DND-41 (cell line): Measurements from ENCODE around the gene TMEM117.

Source experiments
- ATAC-seq: fragments of 200-7000 bp; cut with Tn5 transposase; 3 replicates; pipeline ENCODE4 v1.9.1; 2021; ENCODE audit warnings: low read depth; ENCODE audit not compliant: insufficient read depth
- DNase-seq: peaks from one replicate; pipeline ENCODE4 v3.0.0-alpha.2; 2020
- H2AFZ ChIP-seq: 2 replicates; pipeline ENCODE4 v1.6.0; 2012; ENCODE audit warnings: low read depth, low read length
- H3K27ac ChIP-seq: 2 replicates; pipeline ENCODE4 v1.5.1; 2012; ENCODE audit warnings: low read length, inconsistent platforms
- H3K27me3 ChIP-seq: fragments of 200-600 bp; sonication (generic); 2 replicates; pipeline ENCODE4 v1.6.0; 2012; ENCODE audit warnings: low read length, mild to moderate bottlenecking, inconsistent platforms; ENCODE audit not compliant: insufficient read depth, poor library complexity
- H3K36me3 ChIP-seq: 2 replicates; pipeline ENCODE4 v1.5.1; 2012; ENCODE audit warnings: low read length, inconsistent platforms; ENCODE audit not compliant: insufficient read depth
- H3K4me1 ChIP-seq: 2 replicates; pipeline ENCODE4 v1.5.1; 2012; ENCODE audit warnings: mild to moderate bottlenecking, low read length; ENCODE audit not compliant: insufficient read depth
- H3K4me2 ChIP-seq: 2 replicates; pipeline ENCODE4 v1.6.0; 2012; ENCODE audit warnings: mild to moderate bottlenecking, moderate library complexity, low read length, inconsistent platforms; ENCODE audit not compliant: insufficient read depth
- H3K4me3 ChIP-seq, 2 experiments: fragments of 200-600 bp in 1 of 2; shearing (Covaris generic) in 1 of 2; 2 replicates each; pipeline ENCODE4 v1.5.1; 2012 to 2016; ENCODE audit warnings: inconsistent platforms in 2 of 2, low read length in 2 of 2, mild to moderate bottlenecking in 2 of 2, low read depth in 1 of 2, moderate library complexity in 1 of 2
- H3K79me2 ChIP-seq: 2 replicates; pipeline ENCODE4 v1.6.0; 2012; ENCODE audit warnings: low read length, inconsistent platforms; ENCODE audit not compliant: insufficient read depth
- H3K9ac ChIP-seq: 2 replicates; pipeline ENCODE4 v1.6.0; 2012; ENCODE audit warnings: low read depth, mild to moderate bottlenecking, inconsistent platforms, low read length, moderate library complexity
- H3K9me3 ChIP-seq: 2 replicates; pipeline ENCODE4 v1.5.1; 2012; ENCODE audit warnings: low read length, moderate library complexity, mild to moderate bottlenecking, inconsistent platforms; ENCODE audit not compliant: insufficient read depth, severe bottlenecking
- H4K20me1 ChIP-seq: 2 replicates; pipeline ENCODE4 v1.6.0; 2012; ENCODE audit warnings: low read length; ENCODE audit not compliant: insufficient read depth
- EZH2 ChIP-seq: IDR thresholded peaks from 3 replicates; pipeline ENCODE4 v1.6.1; 2012; ENCODE audit warnings: borderline replicate concordance, low read depth, mild to moderate bottlenecking, moderate library complexity, low read length, inconsistent platforms; ENCODE audit not compliant: severe bottlenecking
- TF ChIP-seq, protein P1 (sequence below): IDR thresholded peaks from 2 replicates; pipeline ENCODE4 v1.5.1; 2012; ENCODE audit warnings: borderline replicate concordance, low read length, moderate library complexity, mild to moderate bottlenecking; ENCODE audit not compliant: poor library complexity, severe bottlenecking; ENCODE audit errors: extremely low read depth

TMEM117 gene

DNA sequence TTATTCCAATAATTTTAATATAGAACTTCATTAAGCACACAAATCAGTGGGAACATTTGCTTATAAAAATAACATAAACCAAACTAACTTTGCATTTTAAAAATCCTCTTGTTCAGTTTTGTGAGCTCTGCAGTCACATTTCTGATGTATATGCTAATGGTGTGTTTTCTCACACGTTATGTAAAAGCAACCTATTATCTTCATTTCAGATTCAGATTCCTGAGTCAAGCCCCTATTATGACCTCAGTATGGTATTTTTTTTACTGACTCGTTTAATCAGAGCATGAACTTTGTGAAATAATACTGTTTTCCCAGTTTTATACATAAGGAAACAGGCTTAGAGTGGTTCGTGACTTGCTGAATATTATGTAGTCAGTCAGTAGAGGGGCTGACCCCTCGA is 394.0 kb downstream of the TMEM117 start:
- Histone ChIP-seq H4K20me1 (no peaks in the 10 kb centered on the region), H3K4me1 (no peaks in the 10 kb centered on the region), H3K4me2 (no peak overlapping the region), H3K4me3 (no peak overlapping the region), H3K27ac (no peak overlapping the region), H3K9me3 (no peaks in the 10 kb centered on the region), H3K79me2 (no peaks in the 10 kb centered on the region), H2AFZ (no peak overlapping the region), H3K9ac (no peak overlapping the region), H3K36me3 (no peaks in the 10 kb centered on the region), H3K27me3 (no peaks in the 10 kb centered on the region)
- ATAC-seq = no peak
- TF ChIP-seq, protein P1, sequence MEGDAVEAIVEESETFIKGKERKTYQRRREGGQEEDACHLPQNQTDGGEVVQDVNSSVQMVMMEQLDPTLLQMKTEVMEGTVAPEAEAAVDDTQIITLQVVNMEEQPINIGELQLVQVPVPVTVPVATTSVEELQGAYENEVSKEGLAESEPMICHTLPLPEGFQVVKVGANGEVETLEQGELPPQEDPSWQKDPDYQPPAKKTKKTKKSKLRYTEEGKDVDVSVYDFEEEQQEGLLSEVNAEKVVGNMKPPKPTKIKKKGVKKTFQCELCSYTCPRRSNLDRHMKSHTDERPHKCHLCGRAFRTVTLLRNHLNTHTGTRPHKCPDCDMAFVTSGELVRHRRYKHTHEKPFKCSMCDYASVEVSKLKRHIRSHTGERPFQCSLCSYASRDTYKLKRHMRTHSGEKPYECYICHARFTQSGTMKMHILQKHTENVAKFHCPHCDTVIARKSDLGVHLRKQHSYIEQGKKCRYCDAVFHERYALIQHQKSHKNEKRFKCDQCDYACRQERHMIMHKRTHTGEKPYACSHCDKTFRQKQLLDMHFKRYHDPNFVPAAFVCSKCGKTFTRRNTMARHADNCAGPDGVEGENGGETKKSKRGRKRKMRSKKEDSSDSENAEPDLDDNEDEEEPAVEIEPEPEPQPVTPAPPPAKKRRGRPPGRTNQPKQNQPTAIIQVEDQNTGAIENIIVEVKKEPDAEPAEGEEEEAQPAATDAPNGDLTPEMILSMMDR = no peak
- TF ChIP-seq EZH2 = no peak
- DNase-seq = no peak

DNA sequence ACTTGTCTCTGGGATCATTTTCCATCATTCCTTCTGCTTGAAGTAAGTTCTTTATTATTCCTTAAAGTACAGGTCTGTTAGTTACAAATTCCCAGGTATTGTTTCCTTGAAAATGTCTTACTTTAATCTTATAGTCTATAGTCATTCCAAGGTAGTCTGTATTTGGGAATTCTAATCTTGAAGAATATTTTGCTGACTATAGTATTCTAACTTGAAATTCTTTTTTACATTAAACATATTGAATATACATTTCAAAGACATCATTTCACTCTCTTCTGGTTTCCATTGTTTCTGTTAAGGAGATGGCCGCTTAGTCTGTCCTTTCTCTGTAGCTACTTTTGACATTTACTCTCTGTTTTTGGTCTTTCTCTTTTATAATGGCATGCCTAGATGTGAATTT is 399.8 kb downstream of the TMEM117 start:
- Histone ChIP-seq H3K4me3 (no peak overlapping the region), H3K4me1 (no peaks in the 10 kb centered on the region), H4K20me1 (no peaks in the 10 kb centered on the region), H3K9ac (no peak overlapping the region), H3K9me3 (no peaks in the 10 kb centered on the region), H3K27me3 (no peaks in the 10 kb centered on the region), H3K79me2 (no peaks in the 10 kb centered on the region), H3K36me3 (no peaks in the 10 kb centered on the region), H3K27ac (no peak overlapping the region), H3K4me2 (no peak overlapping the region), H2AFZ (no peak overlapping the region)
- DNase-seq (no peak), ATAC-seq (no peak)
- TF ChIP-seq, protein P1 = no peak
- no peak for TF ChIP-seq EZH2

DNA sequence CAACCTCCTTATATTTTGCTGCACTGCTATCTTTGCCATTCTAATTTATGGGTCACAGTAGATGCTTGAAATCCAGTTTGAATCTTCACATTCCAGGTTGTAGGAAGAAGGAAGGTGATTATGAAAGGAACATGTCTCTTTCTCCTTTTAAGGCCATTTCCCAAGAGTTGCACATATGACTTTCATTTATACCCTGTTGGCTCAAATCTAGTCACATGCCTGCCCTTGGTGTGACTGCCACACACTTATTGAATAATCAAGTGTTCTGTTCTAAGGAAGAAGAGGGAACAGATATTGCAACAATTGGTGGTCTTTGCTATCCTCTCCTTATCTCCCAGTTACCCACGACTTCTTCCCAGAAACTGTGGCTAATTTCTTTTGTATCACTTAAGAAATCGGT is 404.3 kb downstream of the TMEM117 start:
- ATAC-seq (no peak), DNase-seq (no peak)
- Histone ChIP-seq H3K27ac (no peak overlapping the region), H3K4me1 (no peaks in the 10 kb centered on the region), H3K9me3 (no peaks in the 10 kb centered on the region), H3K36me3 (no peaks in the 10 kb centered on the region), H3K4me3 (no peak overlapping the region), H3K4me2 (no peak overlapping the region), H3K27me3 (no peaks in the 10 kb centered on the region), H4K20me1 (no peaks in the 10 kb centered on the region), H2AFZ (no peak overlapping the region), H3K79me2 (no peaks in the 10 kb centered on the region), H3K9ac (no peak overlapping the region)
- TF ChIP-seq, protein P1 = no peak
- TF ChIP-seq EZH2 = no peak

DNA sequence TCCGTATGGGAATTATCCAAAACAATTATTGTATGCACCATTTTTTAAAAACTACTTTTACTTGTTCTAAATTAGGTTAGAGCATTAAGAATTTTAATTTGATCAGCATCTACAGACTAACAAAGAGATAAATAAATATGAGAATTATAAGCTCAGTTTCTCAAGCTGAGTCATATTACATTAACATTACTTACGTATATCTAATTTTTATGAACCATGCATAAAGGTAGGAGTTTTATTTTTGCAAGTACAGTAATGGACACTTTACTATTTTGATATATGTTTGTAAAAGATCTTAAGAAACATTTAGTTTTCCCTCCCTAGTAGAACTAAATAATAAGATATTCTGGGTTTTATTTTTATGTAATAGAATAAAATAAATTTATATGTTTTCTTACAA is 410.1 kb downstream of the TMEM117 start:
- Histone ChIP-seq H2AFZ (no peak overlapping the region), H3K27me3 (no peaks in the 10 kb centered on the region), H3K4me1 (no peaks in the 10 kb centered on the region), H3K4me3 (no peak overlapping the region), H4K20me1 (no peaks in the 10 kb centered on the region), H3K79me2 (no peaks in the 10 kb centered on the region), H3K4me2 (no peak overlapping the region), H3K36me3 (no peaks in the 10 kb centered on the region), H3K9ac (no peak overlapping the region), H3K9me3 (no peaks in the 10 kb centered on the region), H3K27ac (no peak overlapping the region)
- no peak for TF ChIP-seq EZH2
- TF ChIP-seq, protein P1 = no peak
- DNase-seq = no peak
- ATAC-seq = no peak
